Thyroid gland (tissue), 4 donors: ENCODE measurements around the gene ARGLU1. TPM values are rescaled to one million over a fixed set of nuclear protein-coding genes. Genes with fewer than 3 reads are reported as not detected.
A peak's percentile ranks its signal among the peaks of the same experiment; 100 is the strongest.

Experiments
- DNase-seq, 2 donors: peaks; one replicate each; pipeline ENCODE4 v3.0.0-alpha.2; 2019
- H3K27ac ChIP-seq, 3 donors: fragments of 200-600 bp; sonication (generic); 1 replicate in 2 of 3; 2 replicates in 1 of 3; pipeline ENCODE4 v1.5.1; 2016 to 2019; ENCODE audit warnings: mild to moderate bottlenecking in 1 of 3, moderate library complexity in 1 of 3
- H3K27me3 ChIP-seq: fragments of 200-600 bp; sonication (generic); one replicate; pipeline ENCODE4 v1.5.1; 2019
- H3K36me3 ChIP-seq, 2 donors: fragments of 200-600 bp; sonication (generic); one replicate each; pipeline ENCODE4 v1.5.1; 2016 to 2019
- H3K4me1 ChIP-seq, 2 donors: fragments of 200-600 bp; sonication (generic); one replicate each; pipeline ENCODE4 v1.5.1; 2017 to 2019
- H3K4me3 ChIP-seq, 3 donors: fragments of 200-600 bp; sonication (generic); replicated peaks in 1 of 3; 1 replicate in 2 of 3; 2 replicates in 1 of 3; pipeline ENCODE4 v1.5.1; 2016; ENCODE audit warnings: mild to moderate bottlenecking in 1 of 3
- H3K9me3 ChIP-seq: fragments of 200-600 bp; sonication (generic); one replicate; pipeline ENCODE4 v1.5.1; 2017
- POLR2A ChIP-seq, 2 donors: fragments of 450-650 bp; IDR thresholded peaks; one replicate each; pipeline ENCODE4 v1.6.1; 2017; ENCODE audit warnings: antibody characterized with exemption in 2 of 2, mild to moderate bottlenecking in 2 of 2, moderate library complexity in 1 of 2
- WGBS, 2 donors: methylation state at CpG; one replicate each; pipeline ENCODE4 v1.1.5; 2017; 5-methylcytosine and 5-hydroxymethylcytosine counted together
- intact Hi-C: fragments of 100-400 bp; cut with DNase I; formaldehyde crosslinking; loops from one replicate; pipeline ENCODE4 v1.15.1; 2023
- total RNA-seq, 4 donors: library from RNA; depleted of rRNA; stranded (reverse); fragments of >200 nt; gene quantifications; one replicate each; pipeline ENCODE4 v1.2.3, GENCODE V29; 2016
- TF ChIP-seq, protein P1 (sequence below), 6 experiments: fragments of 200-600 bp in 3 of 6; fragments of 450-650 bp in 3 of 6; sonication (generic) in 3 of 6; IDR thresholded peaks; one replicate each; pipeline ENCODE4 v1.5.1; 2016 to 2019; ENCODE audit warnings: antibody characterized with exemption in 6 of 6, mild to moderate bottlenecking in 2 of 6, inconsistent platforms in 1 of 6, moderate library complexity in 1 of 6

The ARGLU1 gene
- total RNA-seq, 4 donors from 2014 or later: 73.9 to 165 (median 119) TPM

DNA sequence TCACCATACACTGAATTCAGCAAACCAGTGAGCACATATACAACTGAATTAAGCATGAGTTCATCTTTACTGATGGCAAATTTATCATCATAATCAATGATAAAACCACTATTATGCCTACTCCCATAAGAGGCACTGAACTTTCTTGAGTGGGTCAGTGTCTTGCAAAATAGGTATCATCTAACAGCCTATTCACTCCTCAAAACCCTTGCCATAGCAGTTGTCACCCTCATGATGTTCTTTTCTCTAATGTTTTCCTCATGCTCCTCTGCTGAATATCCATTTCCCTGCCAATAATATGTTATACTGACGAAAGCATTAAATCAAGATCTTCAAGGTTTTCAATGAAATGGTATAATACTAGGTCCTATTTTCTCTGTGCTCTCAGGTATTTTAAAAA is 5.6 kb downstream of the ARGLU1 start:
- Histone ChIP-seq H3K4me3 (no peak overlapping the region), H3K27ac (no peak overlapping the region), H3K27me3 (no peaks in the 10 kb centered on the region), H3K36me3 (peaks cover 3 to 4% of the 10 kb centered on the region in 2 donors), H3K9me3 (no peaks in the 10 kb centered on the region), H3K4me1 (peaks cover 41 to 42% of the 10 kb centered on the region in 2 donors)
- TF ChIP-seq, protein P1, sequence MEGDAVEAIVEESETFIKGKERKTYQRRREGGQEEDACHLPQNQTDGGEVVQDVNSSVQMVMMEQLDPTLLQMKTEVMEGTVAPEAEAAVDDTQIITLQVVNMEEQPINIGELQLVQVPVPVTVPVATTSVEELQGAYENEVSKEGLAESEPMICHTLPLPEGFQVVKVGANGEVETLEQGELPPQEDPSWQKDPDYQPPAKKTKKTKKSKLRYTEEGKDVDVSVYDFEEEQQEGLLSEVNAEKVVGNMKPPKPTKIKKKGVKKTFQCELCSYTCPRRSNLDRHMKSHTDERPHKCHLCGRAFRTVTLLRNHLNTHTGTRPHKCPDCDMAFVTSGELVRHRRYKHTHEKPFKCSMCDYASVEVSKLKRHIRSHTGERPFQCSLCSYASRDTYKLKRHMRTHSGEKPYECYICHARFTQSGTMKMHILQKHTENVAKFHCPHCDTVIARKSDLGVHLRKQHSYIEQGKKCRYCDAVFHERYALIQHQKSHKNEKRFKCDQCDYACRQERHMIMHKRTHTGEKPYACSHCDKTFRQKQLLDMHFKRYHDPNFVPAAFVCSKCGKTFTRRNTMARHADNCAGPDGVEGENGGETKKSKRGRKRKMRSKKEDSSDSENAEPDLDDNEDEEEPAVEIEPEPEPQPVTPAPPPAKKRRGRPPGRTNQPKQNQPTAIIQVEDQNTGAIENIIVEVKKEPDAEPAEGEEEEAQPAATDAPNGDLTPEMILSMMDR (IDR thresholded peaks at IDR 0.05): no peak
- TF ChIP-seq POLR2A (IDR thresholded peaks at IDR 0.05): no peak
- 92 to 98% methylated on average over 1 of the region's 1 CpG for WGBS, 2 donors
- no peak for DNase-seq
- intact Hi-C loops: no loop called here

DNA sequence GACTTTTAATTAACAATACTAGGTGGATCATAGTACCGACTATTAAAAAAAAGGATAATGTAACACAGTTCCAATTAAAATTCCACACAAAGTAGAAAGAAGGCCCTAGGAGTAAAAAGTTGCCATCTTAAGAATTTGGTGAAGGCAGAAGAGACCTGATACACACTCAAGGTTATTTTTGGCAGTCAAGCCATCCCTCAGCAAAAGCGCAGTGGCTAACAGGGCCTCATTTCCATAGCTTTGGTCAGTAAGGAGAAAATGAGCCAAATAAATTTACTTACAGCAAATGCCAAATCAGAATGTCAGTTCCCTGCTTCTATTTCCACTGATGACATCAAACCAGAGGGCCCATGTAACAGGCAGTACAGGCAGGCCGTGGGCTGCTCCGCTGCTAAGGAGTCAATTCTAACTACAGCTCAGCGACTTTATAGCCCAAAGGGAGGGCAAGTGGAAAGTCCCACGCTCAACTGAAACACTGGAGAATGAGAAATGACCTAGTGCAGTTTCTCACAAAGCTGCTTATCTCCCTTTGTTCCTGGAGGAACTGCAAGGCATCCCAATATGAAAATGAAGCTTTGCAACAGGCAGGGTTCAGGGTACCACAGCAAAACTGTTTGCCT is 6.3 kb downstream of the ARGLU1 start:
- H3K27me3 ChIP-seq: no peaks in the 10 kb centered on the region
- H3K27ac ChIP-seq: no peak overlapping the region
- H3K4me3 ChIP-seq: no peak overlapping the region
- WGBS, 2 donors: 62 to 72% methylated on average over 6 of the region's 6 CpGs
- TF ChIP-seq, protein P1 (IDR thresholded peaks at IDR 0.05): no peak
- no peak for TF ChIP-seq POLR2A (IDR thresholded peaks at IDR 0.05)
- intact Hi-C loops: no loop called here
- peaks cover 3 to 9% of the 10 kb centered on the region in 2 donors for H3K36me3 ChIP-seq
- peaks cover 38 to 41% of the 10 kb centered on the region in 2 donors for H3K4me1 ChIP-seq
- DNase-seq: peak in 1 of 2 donors; percentile 24
- no peaks in the 10 kb centered on the region for H3K9me3 ChIP-seq

DNA sequence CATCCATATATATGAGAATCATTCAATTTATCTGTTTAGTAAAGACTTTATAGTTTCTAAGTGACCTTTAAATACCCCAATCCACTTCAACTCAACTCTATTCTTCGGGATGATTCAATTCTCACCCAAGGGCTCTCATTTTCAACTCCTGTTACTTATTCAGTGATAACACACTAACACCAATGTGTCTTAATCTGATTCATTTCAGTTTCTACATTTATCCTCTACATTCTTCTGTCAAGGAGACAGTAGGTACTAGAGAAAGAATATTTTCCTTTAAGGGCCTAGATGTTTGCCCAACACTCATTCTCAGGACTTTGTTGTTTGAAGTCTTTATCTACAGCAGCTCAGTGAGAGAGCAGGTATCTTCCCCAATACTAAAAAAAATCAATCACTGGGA is 7.1 kb downstream of the ARGLU1 start:
- peaks cover 30 to 35% of the 10 kb centered on the region in 2 donors for H3K4me1 ChIP-seq
- intact Hi-C loops: no loop called here
- WGBS, 2 donors: 48% methylated on average over 1 of the region's 1 CpG

DNA sequence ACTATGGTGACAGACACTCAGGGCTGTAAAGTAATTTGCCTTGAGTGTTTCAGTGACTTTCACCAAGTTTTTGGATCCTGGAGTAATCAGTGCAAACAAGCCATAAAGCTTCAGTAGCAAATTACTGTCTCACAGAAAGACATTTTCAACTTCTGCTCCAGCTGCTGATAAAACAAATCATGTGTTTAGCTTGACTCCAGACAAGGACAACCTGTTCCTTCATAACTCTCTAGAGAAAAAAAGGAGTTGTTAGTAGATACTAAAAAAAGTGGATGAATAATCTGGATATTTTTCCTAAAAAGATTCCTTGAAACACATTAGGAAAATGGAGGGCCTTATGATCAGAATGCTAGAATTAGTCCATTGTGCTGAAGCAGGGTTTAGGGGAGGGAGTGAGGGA is 9.4 kb downstream of the ARGLU1 start:
- Histone ChIP-seq H3K4me3 (no peak overlapping the region), H3K9me3 (no peaks in the 10 kb centered on the region), H3K27me3 (no peaks in the 10 kb centered on the region), H3K27ac (no peak overlapping the region), H3K36me3 (peaks cover 14 to 30% of the 10 kb centered on the region in 2 donors), H3K4me1 (peaks cover 13 to 19% of the 10 kb centered on the region in 2 donors)
- no peak for DNase-seq
- intact Hi-C loops: no loop called here
- TF ChIP-seq, protein P1 (IDR thresholded peaks at IDR 0.05): no peak
- no peak for TF ChIP-seq POLR2A (IDR thresholded peaks at IDR 0.05)

More for the DNA sequence above, 7.1 kb downstream of the ARGLU1 start:
- H3K27ac ChIP-seq: no peak overlapping the region
- peaks cover 11 to 17% of the 10 kb centered on the region in 2 donors for H3K36me3 ChIP-seq
- H3K9me3 ChIP-seq: no peaks in the 10 kb centered on the region
- no peak overlapping the region for H3K4me3 ChIP-seq
- no peaks in the 10 kb centered on the region for H3K27me3 ChIP-seq
- DNase-seq: no peak
- TF ChIP-seq, protein P1 (IDR thresholded peaks at IDR 0.05): no peak
- no peak for TF ChIP-seq POLR2A (IDR thresholded peaks at IDR 0.05)

DNA sequence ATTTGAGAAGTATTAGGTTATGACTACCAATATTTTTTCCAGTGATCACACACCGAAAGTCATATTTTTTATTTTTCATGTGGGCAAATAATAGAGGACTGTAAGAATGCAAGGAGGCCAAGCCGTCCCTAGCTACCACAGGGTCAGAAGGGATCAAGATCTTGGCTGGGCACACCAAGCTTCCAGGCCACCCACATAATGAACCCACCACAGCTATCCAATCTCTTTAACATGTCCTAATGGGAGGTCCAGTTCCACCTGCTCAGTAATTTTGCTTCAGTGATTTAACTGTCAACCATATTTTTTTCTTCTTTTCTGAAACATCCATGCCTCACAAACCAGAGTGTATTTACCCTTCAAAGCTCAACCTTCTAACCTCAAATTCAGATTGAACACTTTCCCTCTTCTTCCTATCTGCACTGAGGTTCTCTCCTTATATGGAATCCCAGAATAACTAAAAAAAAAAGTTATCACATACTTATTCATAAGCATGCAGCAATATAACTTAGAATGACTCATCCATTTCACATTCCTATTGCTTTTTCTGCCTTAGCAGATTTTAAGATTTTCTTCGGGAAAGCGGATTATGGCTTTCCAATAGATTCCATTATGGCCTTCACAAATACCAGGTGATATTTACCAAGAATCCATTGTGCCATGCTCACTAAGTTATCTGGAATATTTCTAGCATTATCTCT is 12.2 kb downstream of the ARGLU1 start:
- TF ChIP-seq, protein P1 (IDR thresholded peaks at IDR 0.05): no peak
- TF ChIP-seq POLR2A (IDR thresholded peaks at IDR 0.05): no peak
- no peak for DNase-seq
- Histone ChIP-seq H3K36me3 (peaks cover 14 to 30% of the 10 kb centered on the region in 2 donors), H3K27me3 (no peaks in the 10 kb centered on the region), H3K4me1 (peaks cover under 1 to 4% of the 10 kb centered on the region in 2 donors), H3K27ac (no peak overlapping the region), H3K9me3 (no peaks in the 10 kb centered on the region), H3K4me3 (no peak overlapping the region)
- intact Hi-C loops: no loop called here
- whole genome bisulfite sequencing, 2 donors: 94 to 96% methylated on average over 4 of the region's 4 CpGs
